GM12873 (cell line): ENCODE results near the gene NUP98.

ENCODE experiments used
- TF ChIP-seq, protein P1 (sequence below): IDR thresholded peaks from 2 replicates; pipeline ENCODE4 v1.5.1; 2012; ENCODE audit warnings: low read depth, mild to moderate bottlenecking, moderate library complexity, low read length, control low read depth; ENCODE audit not compliant: insufficient read depth; ENCODE audit errors: missing control alignments

The NUP98 gene

DNA sequence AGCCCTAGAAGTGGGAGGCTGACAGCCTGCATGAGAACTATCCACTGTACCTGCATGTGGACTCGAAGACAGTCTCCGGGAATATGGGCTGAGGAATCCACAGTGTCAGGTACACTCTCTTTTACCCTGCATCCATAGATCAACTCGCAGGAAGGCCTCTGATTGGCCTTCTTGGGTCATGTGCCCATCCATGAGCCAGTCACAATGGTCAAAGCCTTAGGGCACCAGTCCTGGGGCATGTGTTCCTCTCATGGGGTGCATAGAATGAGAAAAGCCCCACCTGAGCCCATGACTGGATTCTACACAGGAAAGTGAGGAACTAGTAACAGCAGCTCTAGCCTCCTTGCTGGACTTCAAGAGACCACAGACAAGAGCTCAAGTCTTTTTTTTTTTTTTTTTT, 141.8 kb downstream of the NUP98 start:
- TF ChIP-seq, protein P1, sequence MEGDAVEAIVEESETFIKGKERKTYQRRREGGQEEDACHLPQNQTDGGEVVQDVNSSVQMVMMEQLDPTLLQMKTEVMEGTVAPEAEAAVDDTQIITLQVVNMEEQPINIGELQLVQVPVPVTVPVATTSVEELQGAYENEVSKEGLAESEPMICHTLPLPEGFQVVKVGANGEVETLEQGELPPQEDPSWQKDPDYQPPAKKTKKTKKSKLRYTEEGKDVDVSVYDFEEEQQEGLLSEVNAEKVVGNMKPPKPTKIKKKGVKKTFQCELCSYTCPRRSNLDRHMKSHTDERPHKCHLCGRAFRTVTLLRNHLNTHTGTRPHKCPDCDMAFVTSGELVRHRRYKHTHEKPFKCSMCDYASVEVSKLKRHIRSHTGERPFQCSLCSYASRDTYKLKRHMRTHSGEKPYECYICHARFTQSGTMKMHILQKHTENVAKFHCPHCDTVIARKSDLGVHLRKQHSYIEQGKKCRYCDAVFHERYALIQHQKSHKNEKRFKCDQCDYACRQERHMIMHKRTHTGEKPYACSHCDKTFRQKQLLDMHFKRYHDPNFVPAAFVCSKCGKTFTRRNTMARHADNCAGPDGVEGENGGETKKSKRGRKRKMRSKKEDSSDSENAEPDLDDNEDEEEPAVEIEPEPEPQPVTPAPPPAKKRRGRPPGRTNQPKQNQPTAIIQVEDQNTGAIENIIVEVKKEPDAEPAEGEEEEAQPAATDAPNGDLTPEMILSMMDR: no peak

DNA sequence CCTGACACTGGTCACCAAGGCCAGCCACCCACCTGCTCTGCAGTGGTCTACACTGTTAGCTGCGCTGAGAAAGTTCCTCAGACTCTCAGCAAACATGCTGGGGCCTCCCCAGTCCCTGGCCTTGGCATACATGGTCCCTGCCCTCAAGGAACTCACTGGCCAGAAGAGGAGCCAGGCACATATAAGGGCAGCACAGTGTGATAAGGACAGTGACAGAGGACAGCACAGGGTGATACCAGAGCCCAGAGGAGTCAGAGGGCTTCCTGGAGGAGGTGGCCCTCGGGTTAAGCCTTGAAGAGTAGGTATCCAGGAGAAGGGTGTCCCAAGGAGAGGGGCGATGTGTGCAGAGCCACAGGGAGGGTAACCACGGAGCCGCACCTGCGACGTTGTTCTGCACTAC, 151.8 kb downstream of the NUP98 start:
- TF ChIP-seq, protein P1: no peak

DNA sequence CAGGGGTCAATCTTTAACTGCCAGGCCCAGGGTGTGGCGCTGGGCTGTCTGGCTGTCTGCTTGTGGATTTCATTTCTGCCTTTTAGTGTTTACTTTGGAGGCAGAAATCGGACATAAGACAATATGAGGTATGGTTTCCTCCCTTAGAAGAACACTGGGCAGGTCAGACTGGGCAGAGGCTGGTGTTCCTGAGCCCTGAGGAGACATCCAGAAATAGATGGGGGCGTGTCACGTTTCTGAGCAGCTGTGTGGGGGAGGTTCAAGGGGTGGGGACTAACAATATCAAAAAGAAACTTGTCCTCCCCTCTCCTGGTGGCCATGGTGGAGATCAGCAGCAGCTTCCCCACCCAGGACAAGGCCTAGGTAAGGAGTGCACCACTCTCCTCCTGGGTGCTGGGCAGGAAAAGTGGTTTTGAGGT, 152.5 kb downstream of the NUP98 start, which contains the start of gene ART1:
ART1 (plus strand) TSS at position 312 of the 419 bp plus-strand sequence. CDS start 14,086 bp downstream, outside the sequence.
- TF ChIP-seq, protein P1: no peak

DNA sequence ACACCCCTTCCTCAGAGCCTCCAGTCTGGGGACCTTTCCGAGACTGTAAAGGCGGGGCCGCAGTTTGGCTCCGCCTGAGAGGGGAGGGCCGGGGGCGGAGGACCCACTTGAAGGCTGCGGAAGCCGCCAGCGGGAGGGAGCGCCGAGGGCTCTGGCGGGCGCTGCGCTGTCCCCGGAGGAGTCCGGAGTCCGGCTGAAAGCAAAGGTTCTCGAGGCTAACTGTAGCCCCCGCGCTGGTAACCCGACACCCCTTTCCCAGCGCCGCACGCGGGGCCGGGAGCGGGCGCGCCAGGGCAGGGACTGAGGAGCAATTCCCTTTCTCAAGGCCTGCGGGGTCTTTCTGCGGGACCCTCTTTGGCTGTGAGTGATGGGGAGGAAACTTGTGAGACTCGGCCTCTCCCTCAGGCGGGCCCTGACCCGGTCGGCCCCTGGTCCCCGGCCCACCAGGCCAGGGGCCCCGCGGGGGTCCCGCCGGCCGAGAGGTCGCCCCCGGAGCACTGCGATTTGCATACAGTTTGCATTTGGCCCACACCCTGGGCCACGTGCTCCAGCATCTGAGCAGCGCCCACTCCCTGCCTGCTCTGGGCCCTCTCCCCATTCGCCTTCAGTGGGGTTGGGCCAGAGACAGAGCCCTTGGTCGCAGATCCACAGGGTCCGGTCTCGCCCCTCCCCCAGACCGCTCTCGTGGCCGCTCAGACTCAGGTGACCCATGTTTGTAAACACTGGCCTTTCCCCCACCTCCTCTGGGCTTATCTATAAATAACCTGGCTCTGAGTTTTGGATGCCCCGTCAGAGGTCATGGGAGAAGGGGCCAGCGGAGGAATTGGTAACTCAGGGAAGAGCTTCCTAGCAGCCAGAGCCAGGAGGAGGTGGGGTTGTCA, 155.0 kb downstream of the NUP98 start:
- TF ChIP-seq, protein P1: no peak

GRCh38 chr11:3641701-3642070, 155.7 kb downstream of the NUP98 start, which contains the start of gene ART5:
Gene ART5 (minus strand): TSS chr11:3641992. CDS start chr11:3641862, 130 bp downstream.
- TF ChIP-seq, protein P1: no peak

DNA sequence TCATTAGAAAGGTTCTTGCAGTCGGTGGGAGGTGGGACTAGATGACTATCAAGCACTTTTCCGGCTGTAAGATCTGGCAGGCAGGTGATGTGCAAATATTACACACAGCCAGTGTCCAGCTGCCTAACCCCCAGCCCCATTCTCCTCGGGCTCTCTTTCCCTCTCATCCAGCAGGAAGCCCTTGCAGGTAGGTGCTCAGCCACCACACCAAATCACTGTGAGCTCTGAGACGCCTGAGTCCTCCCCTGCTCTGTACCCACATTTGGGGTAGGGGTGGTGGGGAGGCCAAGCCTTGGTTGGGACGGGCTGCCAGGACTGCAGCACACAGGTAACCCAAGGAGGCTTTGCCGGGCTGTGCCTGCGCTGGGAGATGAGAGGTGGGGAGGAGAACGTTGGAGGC, 156.2 kb downstream of the NUP98 start:
- TF ChIP-seq, protein P1: no peak

DNA sequence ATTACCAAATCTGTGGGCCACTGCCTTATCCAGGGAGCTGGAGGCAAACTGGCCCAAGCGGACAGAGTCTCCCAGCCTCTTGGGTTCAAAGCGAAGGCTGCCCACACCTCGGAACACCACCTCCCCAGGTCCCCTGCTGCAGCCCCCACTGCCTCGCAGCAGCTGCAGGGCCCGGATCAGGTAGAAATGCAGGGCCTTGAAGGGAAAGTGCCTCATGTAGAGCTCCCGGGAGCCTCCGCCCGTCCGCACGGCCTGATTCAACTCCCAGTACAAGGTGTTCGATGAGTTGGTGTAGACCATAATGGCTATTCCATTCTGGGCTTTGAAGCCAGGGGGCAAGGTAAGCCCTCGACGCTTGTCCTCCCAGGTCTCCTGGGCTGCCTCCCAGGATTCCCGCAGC, 157.5 kb downstream of the NUP98 start:
- TF ChIP-seq, protein P1: no peak
